ENCODE measurements around the gene BRINP2.

Gene BRINP2

GRCh38 chr1:177126267-177126666, 44.5 kb upstream of the BRINP2 start:
- Histone ChIP-seq H3K4me3 (replicated peaks; ENCODE audit: insufficient read depth, low read length) (no peak overlapping the region), H3K27me3 (ENCODE audit: insufficient read depth, poor library complexity, severe bottlenecking) (no peaks in the 10 kb centered on the region), H3K27ac (replicated peaks) (no peak overlapping the region)
- TF ChIP-seq CTCF (IDR thresholded peaks at IDR 0.05; ENCODE audit: insufficient read depth, low read length) (no peak), SPI1 (IDR thresholded peaks at IDR 0.05; ENCODE audit: borderline replicate concordance, low read depth) (no peak), REST (IDR thresholded peaks at IDR 0.05; ENCODE audit: insufficient replicate concordance, low read depth) (no peak), POLR2AphosphoS5 (IDR thresholded peaks at IDR 0.05; ENCODE audit: low read depth) (no peak), GABPA (IDR thresholded peaks at IDR 0.05; ENCODE audit: low read depth) (no peak)
- DNase-seq (ENCODE audit: low read depth in 1 of 2, low spot score in 1 of 2): no peak

- no peaks in the 10 kb centered on the region for H3K27me3 ChIP-seq (ENCODE audit: insufficient read depth, poor library complexity, severe bottlenecking)
- H3K27ac ChIP-seq (replicated peaks): no peak overlapping the region
- no peak overlapping the region for H3K4me3 ChIP-seq (replicated peaks; ENCODE audit: insufficient read depth, low read length)
- no peak for DNase-seq (ENCODE audit: low read depth in 1 of 2, low spot score in 1 of 2)
- TF ChIP-seq REST (IDR thresholded peaks at IDR 0.05; ENCODE audit: insufficient replicate concordance, low read depth) (no peak), GABPA (IDR thresholded peaks at IDR 0.05; ENCODE audit: low read depth) (no peak), SPI1 (IDR thresholded peaks at IDR 0.05; ENCODE audit: borderline replicate concordance, low read depth) (no peak), CTCF (IDR thresholded peaks at IDR 0.05; ENCODE audit: insufficient read depth, low read length) (no peak), POLR2AphosphoS5 (IDR thresholded peaks at IDR 0.05; ENCODE audit: low read depth) (no peak)
Observed at GRCh38 chr1:177128665-177129281, 42.0 kb upstream of the BRINP2 start.

GRCh38 chr1:177130451-177130945, 40.3 kb upstream of the BRINP2 start:
- Histone ChIP-seq H3K4me3 (replicated peaks; ENCODE audit: insufficient read depth, low read length) (no peak overlapping the region), H3K27ac (replicated peaks) (no peak overlapping the region), H3K27me3 (ENCODE audit: insufficient read depth, poor library complexity, severe bottlenecking) (no peaks in the 10 kb centered on the region)
- TF ChIP-seq REST (IDR thresholded peaks at IDR 0.05; ENCODE audit: insufficient replicate concordance, low read depth): no peak
- no peak for TF ChIP-seq POLR2AphosphoS5 (IDR thresholded peaks at IDR 0.05; ENCODE audit: low read depth)
- no peak for TF ChIP-seq SPI1 (IDR thresholded peaks at IDR 0.05; ENCODE audit: borderline replicate concordance, low read depth)
- no peak for TF ChIP-seq GABPA (IDR thresholded peaks at IDR 0.05; ENCODE audit: low read depth)
- TF ChIP-seq CTCF (IDR thresholded peaks at IDR 0.05; ENCODE audit: insufficient read depth, low read length): no peak
- DNase-seq (ENCODE audit: low read depth in 1 of 2, low spot score in 1 of 2): no peak

All from HL-60 (cell line).